GM23338 (cell line): ENCODE data around the gene THADA. TPM values are rescaled to one million over a fixed set of nuclear protein-coding genes. Genes with fewer than 3 reads are reported as not detected.

Experiments
- ATAC-seq: fragments of 200-7000 bp; cut with Tn5 transposase; 3 replicates; pipeline ENCODE4 v1.9.1; 2020
- DNase-seq: peaks from one replicate; pipeline ENCODE4 v3.0.0-alpha.2; 2015; ENCODE audit warnings: low spot score
- H2AFZ ChIP-seq: fragments of 200-600 bp; sonication (generic); 2 replicates; pipeline ENCODE4 v1.8.0; 2016; ENCODE audit warnings: antibody characterized with exemption, mild to moderate bottlenecking, moderate library complexity
- H3F3A ChIP-seq: fragments of 200-600 bp; sonication (generic); replicated peaks from 2 replicates; pipeline ENCODE4 v1.8.0; 2017; ENCODE audit warnings: antibody characterized with exemption, mixed run types, low read depth
- H3K27ac ChIP-seq: fragments of 200-600 bp; sonication (generic); 2 replicates; pipeline ENCODE4 v1.6.1; 2016; ENCODE audit warnings: low read depth
- H3K27me3 ChIP-seq: fragments of 200-600 bp; sonication (generic); 2 replicates; pipeline ENCODE4 v1.8.0; 2016; ENCODE audit warnings: mild to moderate bottlenecking, mixed run types, moderate library complexity; ENCODE audit not compliant: insufficient read depth
- H3K36me3 ChIP-seq: fragments of 200-600 bp; sonication (generic); 2 replicates; pipeline ENCODE4 v1.8.0; 2016; ENCODE audit warnings: mild to moderate bottlenecking; ENCODE audit not compliant: insufficient read depth
- H3K4me1 ChIP-seq: fragments of 200-600 bp; sonication (generic); 2 replicates; pipeline ENCODE4 v1.8.0; 2016; ENCODE audit warnings: mild to moderate bottlenecking, moderate library complexity; ENCODE audit not compliant: insufficient read depth
- H3K4me2 ChIP-seq: fragments of 200-600 bp; sonication (generic); 2 replicates; pipeline ENCODE4 v1.7.1; 2017; ENCODE audit warnings: mixed run types
- H3K4me3 ChIP-seq: fragments of 200-600 bp; sonication (generic); 2 replicates; pipeline ENCODE4 v1.6.1; 2016; ENCODE audit warnings: mixed run types
- H3K79me2 ChIP-seq: fragments of 200-600 bp; sonication (generic); replicated peaks from 2 replicates; pipeline ENCODE4 v1.8.0; 2017; ENCODE audit warnings: mild to moderate bottlenecking; ENCODE audit not compliant: insufficient read depth
- H3K9me2 ChIP-seq: fragments of 200-600 bp; sonication (generic); 2 replicates; pipeline ENCODE4 v1.8.0; 2017; ENCODE audit not compliant: insufficient read depth
- H4K20me1 ChIP-seq: fragments of 200-600 bp; sonication (generic); replicated peaks from 2 replicates; pipeline ENCODE4 v1.8.0; 2017; ENCODE audit warnings: mild to moderate bottlenecking; ENCODE audit not compliant: insufficient read depth
- H3K27ac Mint-ChIP-seq: 2 replicates; pipeline ENCODE4 v1.8.0; 2020; ENCODE audit warnings: inconsistent platforms, mild to moderate bottlenecking, moderate library complexity, mixed read lengths
- H3K27me3 Mint-ChIP-seq: 3 replicates; pipeline ENCODE4 v1.8.0; 2022; ENCODE audit warnings: low read depth, mild to moderate bottlenecking, moderate library complexity, mixed read lengths, inconsistent platforms; ENCODE audit not compliant: insufficient read depth, poor library complexity
- H3K36me3 Mint-ChIP-seq: 3 replicates; pipeline ENCODE4 v1.8.0; 2021; ENCODE audit warnings: low read depth, mild to moderate bottlenecking, inconsistent platforms, moderate library complexity, mixed read lengths
- H3K4me1 Mint-ChIP-seq: 3 replicates; pipeline ENCODE4 v1.8.0; 2020; ENCODE audit warnings: mild to moderate bottlenecking, inconsistent platforms, mixed read lengths
- H3K4me3 Mint-ChIP-seq: 3 replicates; pipeline ENCODE4 v1.8.0; 2021; ENCODE audit warnings: moderate library complexity, mild to moderate bottlenecking, inconsistent platforms, mixed read lengths
- H3K9me3 Mint-ChIP-seq: 3 replicates; pipeline ENCODE4 v1.8.0; 2020; ENCODE audit warnings: moderate library complexity, mild to moderate bottlenecking, inconsistent platforms, mixed read lengths
- CREB1 ChIP-seq: fragments of 250-450 bp; sonication (Bioruptor Pico); IDR thresholded peaks from 2 replicates; pipeline ENCODE4 v1.5.0; 2020; ENCODE audit warnings: low read depth, mild to moderate bottlenecking, moderate library complexity
- ETS1 ChIP-seq: IDR thresholded peaks from 2 replicates; pipeline ENCODE4 v1.6.1; 2016; ENCODE audit warnings: antibody characterized with exemption
- EZH2 ChIP-seq: fragments of 200-600 bp; sonication (generic); IDR thresholded peaks from one replicate; pipeline ENCODE4 v1.8.0; 2017; ENCODE audit warnings: antibody characterized with exemption, mild to moderate bottlenecking, low read depth; ENCODE audit not compliant: unreplicated experiment
- EZH2phosphoT487 ChIP-seq: fragments of 200-600 bp; sonication (generic); IDR thresholded peaks from one replicate; pipeline ENCODE4 v1.8.1; 2018; ENCODE audit warnings: antibody characterized with exemption; ENCODE audit not compliant: unreplicated experiment
- JUNB ChIP-seq: IDR thresholded peaks from one replicate; pipeline ENCODE4 v1.6.1; 2016; ENCODE audit warnings: antibody characterized with exemption; ENCODE audit not compliant: unreplicated experiment
- NANOG ChIP-seq: IDR thresholded peaks from 2 replicates; pipeline ENCODE4 v1.6.1; 2016; ENCODE audit warnings: antibody characterized with exemption, borderline replicate concordance
- POLR2AphosphoS5 ChIP-seq: IDR thresholded peaks from 2 replicates; pipeline ENCODE4 v1.6.1; 2016; ENCODE audit warnings: antibody characterized with exemption, low read depth
- STAT1 ChIP-seq: IDR thresholded peaks from one replicate; pipeline ENCODE4 v1.6.1; 2016; ENCODE audit warnings: antibody characterized with exemption; ENCODE audit not compliant: unreplicated experiment
- ZNF114 ChIP-seq: fragments of 250-450 bp; sonication (Bioruptor Pico); IDR thresholded peaks from 2 replicates; pipeline ENCODE4 v1.5.0; 2020; ENCODE audit warnings: mild to moderate bottlenecking, moderate library complexity
- ZNF331 ChIP-seq: fragments of 250-450 bp; sonication (Bioruptor Pico); IDR thresholded peaks from 2 replicates; pipeline ENCODE4 v1.5.0; 2020; ENCODE audit warnings: low read depth, mild to moderate bottlenecking, moderate library complexity
- ZNF462 ChIP-seq: fragments of 250-450 bp; sonication (Bioruptor Pico); IDR thresholded peaks from 2 replicates; pipeline ENCODE4 v1.5.0; 2020; ENCODE audit warnings: mild to moderate bottlenecking, moderate library complexity
- polyA plus RNA-seq: library from polyadenylated mRNA; unstranded; fragments of >200 nt; fragmentation: Nextera tagmentation; extraction: Ambion mirVana; gene quantifications from 2 replicates; pipeline ENCODE4 v1.2.1, GENCODE V29; 2016
- total RNA-seq: library from RNA; depleted of rRNA; stranded (reverse); fragments of >200 nt; shearing (Covaris generic); gene quantifications from 2 replicates; pipeline ENCODE4 v1.2.3, GENCODE V29; 2014
- TF ChIP-seq, protein P1 (sequence below), 2 experiments: fragments of 200-600 bp in 1 of 2; sonication (generic) in 1 of 2; conservative IDR thresholded peaks; 2 replicates each; pipeline versions ENCODE4 v1.5.1 to v1.6.1; 2016 to 2017; ENCODE audit warnings: antibody characterized with exemption in 2 of 2, low read depth in 2 of 2, mild to moderate bottlenecking in 2 of 2, moderate library complexity in 1 of 2
- TF ChIP-seq, protein P2 (sequence below): IDR thresholded peaks from one replicate; pipeline ENCODE4 v1.6.1; 2018; ENCODE audit warnings: antibody characterized with exemption; ENCODE audit not compliant: unreplicated experiment

The THADA gene
- total and polyA plus RNA-seq, 2 experiments from 2014 or later: 17.0 to 30.7 TPM

GRCh38 chr2:43391878-43392215 is 204.0 kb downstream of the THADA start:
- H3K27me3 ChIP-seq: no peaks in the 10 kb centered on the region
- H3K36me3 Mint-ChIP-seq: no peaks in the 10 kb centered on the region
- H2AFZ ChIP-seq: no peak overlapping the region
- no peaks in the 10 kb centered on the region for H3K4me1 ChIP-seq
- H3K79me2 ChIP-seq: no peaks in the 10 kb centered on the region
- no peak for TF ChIP-seq ZNF331 (CRISPR knock-in tag)
- no peak for TF ChIP-seq EZH2phosphoT487
- TF ChIP-seq CREB1 (CRISPR knock-in tag): no peak
- no peak for TF ChIP-seq ZNF462
- TF ChIP-seq EZH2: no peak
- TF ChIP-seq, protein P1, sequence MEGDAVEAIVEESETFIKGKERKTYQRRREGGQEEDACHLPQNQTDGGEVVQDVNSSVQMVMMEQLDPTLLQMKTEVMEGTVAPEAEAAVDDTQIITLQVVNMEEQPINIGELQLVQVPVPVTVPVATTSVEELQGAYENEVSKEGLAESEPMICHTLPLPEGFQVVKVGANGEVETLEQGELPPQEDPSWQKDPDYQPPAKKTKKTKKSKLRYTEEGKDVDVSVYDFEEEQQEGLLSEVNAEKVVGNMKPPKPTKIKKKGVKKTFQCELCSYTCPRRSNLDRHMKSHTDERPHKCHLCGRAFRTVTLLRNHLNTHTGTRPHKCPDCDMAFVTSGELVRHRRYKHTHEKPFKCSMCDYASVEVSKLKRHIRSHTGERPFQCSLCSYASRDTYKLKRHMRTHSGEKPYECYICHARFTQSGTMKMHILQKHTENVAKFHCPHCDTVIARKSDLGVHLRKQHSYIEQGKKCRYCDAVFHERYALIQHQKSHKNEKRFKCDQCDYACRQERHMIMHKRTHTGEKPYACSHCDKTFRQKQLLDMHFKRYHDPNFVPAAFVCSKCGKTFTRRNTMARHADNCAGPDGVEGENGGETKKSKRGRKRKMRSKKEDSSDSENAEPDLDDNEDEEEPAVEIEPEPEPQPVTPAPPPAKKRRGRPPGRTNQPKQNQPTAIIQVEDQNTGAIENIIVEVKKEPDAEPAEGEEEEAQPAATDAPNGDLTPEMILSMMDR (conservative IDR thresholded peaks at IDR 0.05; ENCODE audit: low read depth in 2 of 2): no peak
- TF ChIP-seq STAT1: no peak
- TF ChIP-seq POLR2AphosphoS5: no peak
- no peak for TF ChIP-seq NANOG
- TF ChIP-seq, protein P2, sequence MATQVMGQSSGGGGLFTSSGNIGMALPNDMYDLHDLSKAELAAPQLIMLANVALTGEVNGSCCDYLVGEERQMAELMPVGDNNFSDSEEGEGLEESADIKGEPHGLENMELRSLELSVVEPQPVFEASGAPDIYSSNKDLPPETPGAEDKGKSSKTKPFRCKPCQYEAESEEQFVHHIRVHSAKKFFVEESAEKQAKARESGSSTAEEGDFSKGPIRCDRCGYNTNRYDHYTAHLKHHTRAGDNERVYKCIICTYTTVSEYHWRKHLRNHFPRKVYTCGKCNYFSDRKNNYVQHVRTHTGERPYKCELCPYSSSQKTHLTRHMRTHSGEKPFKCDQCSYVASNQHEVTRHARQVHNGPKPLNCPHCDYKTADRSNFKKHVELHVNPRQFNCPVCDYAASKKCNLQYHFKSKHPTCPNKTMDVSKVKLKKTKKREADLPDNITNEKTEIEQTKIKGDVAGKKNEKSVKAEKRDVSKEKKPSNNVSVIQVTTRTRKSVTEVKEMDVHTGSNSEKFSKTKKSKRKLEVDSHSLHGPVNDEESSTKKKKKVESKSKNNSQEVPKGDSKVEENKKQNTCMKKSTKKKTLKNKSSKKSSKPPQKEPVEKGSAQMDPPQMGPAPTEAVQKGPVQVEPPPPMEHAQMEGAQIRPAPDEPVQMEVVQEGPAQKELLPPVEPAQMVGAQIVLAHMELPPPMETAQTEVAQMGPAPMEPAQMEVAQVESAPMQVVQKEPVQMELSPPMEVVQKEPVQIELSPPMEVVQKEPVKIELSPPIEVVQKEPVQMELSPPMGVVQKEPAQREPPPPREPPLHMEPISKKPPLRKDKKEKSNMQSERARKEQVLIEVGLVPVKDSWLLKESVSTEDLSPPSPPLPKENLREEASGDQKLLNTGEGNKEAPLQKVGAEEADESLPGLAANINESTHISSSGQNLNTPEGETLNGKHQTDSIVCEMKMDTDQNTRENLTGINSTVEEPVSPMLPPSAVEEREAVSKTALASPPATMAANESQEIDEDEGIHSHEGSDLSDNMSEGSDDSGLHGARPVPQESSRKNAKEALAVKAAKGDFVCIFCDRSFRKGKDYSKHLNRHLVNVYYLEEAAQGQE: no peak
- TF ChIP-seq JUNB: no peak
- no peak for TF ChIP-seq ZNF114 (CRISPR knock-in tag)
- TF ChIP-seq ETS1: no peak
- no peak overlapping the region for H3K4me3 Mint-ChIP-seq
- no peaks in the 10 kb centered on the region for H3K4me1 Mint-ChIP-seq
- no peak overlapping the region for H3K27ac ChIP-seq
- H4K20me1 ChIP-seq: no peaks in the 10 kb centered on the region
- peaks cover 1% of the 10 kb centered on the region for H3K27me3 Mint-ChIP-seq
- H3K9me2 ChIP-seq: 0 out of 2 replicates have a peak, but pooled peaks cover 2% of the 10 kb centered on the region
- H3K27ac Mint-ChIP-seq: no peak overlapping the region
- no peaks in the 10 kb centered on the region for H3F3A ChIP-seq
- no peak for DNase-seq
- H3K4me3 ChIP-seq: no peak overlapping the region
- H3K36me3 ChIP-seq: no peaks in the 10 kb centered on the region
- H3K4me2 ChIP-seq: no peak overlapping the region
- ATAC-seq: no peak
- H3K9me3 Mint-ChIP-seq: no peaks in the 10 kb centered on the region
